Endometrial microvascular endothelial cells (primary cell): ENCODE measurements around the gene CD300LG. TPM values are rescaled to one million over a fixed set of nuclear protein-coding genes. Genes with fewer than 3 reads are reported as not detected.
"Not testable (repeated sequence)": the region's sequence is repeated elsewhere in the genome, so short reads cannot be mapped to it uniquely, and the experiment has no call there.

ENCODE experiments used
- in situ Hi-C: cut with HindIII; loops from 2 replicates; pipeline ENCODE4 v1.10.0; 2017; ENCODE audit warnings: low sequenced_read_pairs, low pct_unique_long_range_greater_than_20kb; ENCODE audit errors: inconsistent ontology term
- total RNA-seq: library from RNA; depleted of rRNA; stranded (reverse); fragments of >200 nt; gene quantifications from one replicate; pipeline ENCODE4 v1.2.3, GENCODE V29; 2015; ENCODE audit errors: inconsistent ontology term

Gene CD300LG
- total RNA-seq, 1 donor from 2014 or later, result not detected

- in situ Hi-C loops, result no loop called here
Measured at GRCh38 chr17:43846221-43846712, 709 bp upstream of the CD300LG start.

GRCh38 chr17:43848601-43849000 is 1.6 kb downstream of the CD300LG start:
- in situ Hi-C loops, result no loop called here

GRCh38 chr17:43849116-43849515 is 2.1 kb downstream of the CD300LG start:
- in situ Hi-C loops, result no loop called here

GRCh38 chr17:43852571-43852970 is 5.6 kb downstream of the CD300LG start:
- in situ Hi-C loops, result no loop called here

- in situ Hi-C loops, result no loop called here
Measured at GRCh38 chr17:43853546-43853945, 6.6 kb downstream of the CD300LG start.

- in situ Hi-C loops, result no loop called here
Measured at GRCh38 chr17:43854498-43854897, 7.5 kb downstream of the CD300LG start.

GRCh38 chr17:43855061-43855460 is 8.1 kb downstream of the CD300LG start:
- in situ Hi-C loops, result no loop called here

- in situ Hi-C loops, result no loop called here
Measured at GRCh38 chr17:43856141-43856540, 9.2 kb downstream of the CD300LG start.

GRCh38 chr17:43857141-43857540 is 10.2 kb downstream of the CD300LG start:
- in situ Hi-C loops, result no loop called here

GRCh38 chr17:43857957-43858600 is 11.1 kb downstream of the CD300LG start:
- in situ Hi-C loops, result no loop called here

GRCh38 chr17:43860077-43860725 is 13.2 kb downstream of the CD300LG start:
- in situ Hi-C loops, result no loop called here

GRCh38 chr17:43860927-43861622 is 14.1 kb downstream of the CD300LG start:
- in situ Hi-C loops, result no loop called here

- in situ Hi-C loops, result no loop called here
Measured at GRCh38 chr17:43861960-43862359, 15.0 kb downstream of the CD300LG start.

GRCh38 chr17:43864161-43864984 is 17.4 kb downstream of the CD300LG start:
- in situ Hi-C loops, result no loop called here

GRCh38 chr17:43868226-43868994 is 21.4 kb downstream of the CD300LG start:
- in situ Hi-C loops, result no loop called here

GRCh38 chr17:43869031-43869430 is 22.1 kb downstream of the CD300LG start:
- in situ Hi-C loops, result not testable (repeated sequence)

- in situ Hi-C loops, result no loop called here
Measured at GRCh38 chr17:43871946-43872690, 25.1 kb downstream of the CD300LG start.

GRCh38 chr17:43873091-43873490 is 26.1 kb downstream of the CD300LG start:
- in situ Hi-C loops, result no loop called here
